HG03064 (cell line): Measurements from ENCODE around the gene FTSJ1.

Source experiments
- ATAC-seq: cut with Tn5 transposase; IDR thresholded peaks from one replicate; pipeline ENCODE4 v1.9.1; 2021; ENCODE audit warnings: low read depth; ENCODE audit not compliant: unreplicated experiment

The FTSJ1 gene

DNA sequence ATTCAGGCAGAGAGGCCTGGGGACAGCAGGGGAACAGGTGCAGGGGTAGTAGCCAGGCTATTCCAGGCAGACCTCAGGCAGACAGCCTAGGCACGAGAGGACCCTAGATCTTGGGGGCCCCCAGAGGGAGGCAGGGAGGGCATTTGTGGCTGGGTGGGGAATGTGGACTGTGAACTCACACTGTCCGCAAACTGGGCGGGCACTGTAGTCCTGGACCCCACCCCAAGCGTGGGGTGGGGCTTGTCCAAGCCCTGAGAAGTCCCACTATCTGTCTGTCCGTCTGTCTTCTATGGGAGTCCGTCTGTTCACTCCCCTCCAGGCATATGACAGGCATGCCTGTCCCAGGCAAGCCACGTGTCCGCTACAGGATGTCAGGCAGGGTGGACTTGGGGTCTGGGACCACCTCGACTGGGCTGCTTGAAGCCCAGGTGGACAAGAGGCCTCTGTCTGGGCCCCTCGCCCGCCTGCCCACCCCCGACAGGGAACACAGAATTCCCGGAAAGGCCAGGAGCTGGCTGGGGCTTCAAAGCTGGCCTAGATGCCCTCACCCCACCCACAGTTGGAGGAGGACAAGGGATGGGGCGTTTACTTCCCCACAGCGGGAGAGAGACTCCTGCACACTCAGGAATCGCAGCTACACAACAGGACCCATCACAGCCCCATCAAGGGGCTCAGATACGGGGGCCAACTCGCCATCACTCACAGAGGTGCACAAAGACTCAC is 5.7 kb upstream of the FTSJ1 start, which contains the start of gene SLC38A5:
SLC38A5 (minus strand) TSS at position 151 of the 723 bp plus-strand sequence. CDS start 2,336 bp downstream, outside the sequence.
- ATAC-seq: no peak

GRCh38 chrX:48470833-48471118 is 5.2 kb upstream of the FTSJ1 start:
- no peak for ATAC-seq

DNA sequence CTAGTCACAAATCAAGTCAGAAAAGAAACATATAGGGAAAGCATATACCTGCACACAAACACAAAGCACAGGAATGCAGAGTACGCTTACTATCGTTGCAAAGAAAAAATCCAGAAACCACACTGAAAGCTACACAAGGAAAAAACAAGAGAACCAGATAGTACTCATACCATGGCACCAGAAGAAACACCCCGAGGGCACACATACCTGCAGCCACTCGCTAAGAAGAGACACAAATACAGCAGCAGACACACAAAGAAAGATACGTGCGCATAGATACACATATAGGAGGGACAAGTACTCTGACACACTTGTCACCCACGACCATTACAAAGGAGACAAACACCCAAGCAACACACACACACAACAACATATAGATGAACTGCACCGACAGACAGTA is 4.5 kb upstream of the FTSJ1 start:
- ATAC-seq: no peak

DNA sequence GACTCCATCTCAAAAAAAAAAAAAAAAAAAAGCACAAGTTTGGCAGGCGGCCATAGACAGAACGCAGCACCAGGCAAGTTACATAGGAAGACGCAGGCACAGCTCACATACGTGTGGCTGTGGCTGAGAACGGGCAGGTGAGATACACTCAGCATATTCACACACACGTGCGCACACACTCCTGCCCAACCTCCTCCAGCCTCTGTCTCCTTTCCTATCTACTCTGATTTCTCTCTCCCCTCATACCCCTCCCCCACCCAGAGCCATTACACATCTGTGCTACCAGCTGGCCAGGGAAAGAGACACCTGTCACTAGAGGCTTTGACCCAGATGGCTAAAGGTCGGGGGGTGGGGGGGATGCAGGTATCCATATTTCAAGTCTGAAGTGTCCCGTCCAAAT is 3.8 kb upstream of the FTSJ1 start:
- ATAC-seq: no peak

DNA sequence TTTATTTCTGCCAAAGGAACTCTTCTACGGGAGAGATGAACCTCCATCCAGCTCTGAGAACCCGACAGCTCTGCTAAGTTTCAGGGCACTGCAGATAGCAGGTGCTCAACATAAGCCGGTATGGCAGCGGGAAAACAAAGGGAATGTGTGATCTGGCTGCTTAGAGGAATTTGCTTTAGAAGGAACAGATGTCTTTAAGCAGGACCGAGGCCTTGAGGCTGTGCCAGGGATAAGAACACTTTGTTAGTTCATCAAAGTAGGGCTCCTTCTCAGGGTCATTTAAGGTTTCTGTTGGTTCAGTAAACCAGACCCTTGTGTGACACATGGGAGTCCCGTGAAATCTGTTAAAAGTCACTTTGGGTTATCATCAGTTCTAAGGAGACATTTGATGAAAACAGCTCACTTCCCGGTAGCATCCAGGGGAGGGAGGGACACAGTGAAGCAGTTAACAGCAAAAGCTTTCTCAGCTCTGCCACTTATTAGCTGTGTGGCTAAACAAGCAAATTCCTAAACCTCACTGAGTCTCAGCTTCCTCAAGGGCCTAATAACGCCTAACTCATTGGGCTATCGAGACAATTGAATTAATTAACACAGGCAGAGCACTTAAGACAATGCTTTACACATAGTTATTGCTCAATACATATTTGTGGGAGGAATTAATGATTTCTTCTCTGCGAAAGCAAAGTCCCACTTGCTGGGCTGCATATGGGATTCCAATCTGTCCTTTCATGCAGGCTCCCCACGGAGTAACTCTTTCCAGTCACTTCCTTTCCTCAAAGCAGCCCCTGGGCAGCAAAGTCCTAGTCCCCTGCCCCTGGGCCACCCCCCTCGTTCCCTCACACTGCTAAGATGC is 2.9 kb upstream of the FTSJ1 start:
- ATAC-seq: no peak

DNA sequence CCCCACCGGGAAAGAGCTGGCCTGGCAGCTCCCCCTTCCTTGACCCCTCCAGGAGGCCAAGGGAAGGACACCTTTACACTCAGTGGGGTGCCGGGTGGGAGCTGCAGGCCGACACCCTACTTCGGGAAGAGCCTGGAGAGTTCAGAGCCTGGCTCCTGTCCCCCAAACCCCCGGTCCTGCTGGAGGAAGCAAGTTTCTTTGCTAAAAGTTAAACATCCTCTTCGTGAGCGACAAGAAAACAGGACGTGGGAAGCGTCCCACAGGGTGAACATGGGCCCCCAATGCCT is 2.4 kb upstream of the FTSJ1 start:
- no peak for ATAC-seq

- no peak for ATAC-seq
Measured at GRCh38 chrX:48474127-48474526, 1.9 kb upstream of the FTSJ1 start.

DNA sequence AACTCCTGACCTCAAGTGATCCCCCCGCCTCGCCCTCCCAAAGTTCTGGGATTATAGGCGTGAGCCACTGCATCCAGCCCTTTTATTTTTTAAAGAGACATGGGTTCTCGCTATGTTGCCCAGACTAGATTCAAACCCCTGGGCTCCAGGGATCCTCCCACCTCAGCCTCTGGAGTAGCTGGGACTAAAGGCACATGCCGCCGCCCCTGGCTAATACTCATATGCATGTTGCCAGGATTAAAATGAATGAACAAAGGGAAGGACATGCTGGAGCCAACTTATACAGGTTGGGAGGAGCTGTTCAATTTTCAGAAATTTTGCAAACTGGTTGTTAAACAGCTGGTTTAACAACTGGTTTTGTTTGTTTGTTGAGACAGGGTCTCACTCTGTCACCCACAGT is 1.4 kb upstream of the FTSJ1 start:
- ATAC-seq: no peak

DNA sequence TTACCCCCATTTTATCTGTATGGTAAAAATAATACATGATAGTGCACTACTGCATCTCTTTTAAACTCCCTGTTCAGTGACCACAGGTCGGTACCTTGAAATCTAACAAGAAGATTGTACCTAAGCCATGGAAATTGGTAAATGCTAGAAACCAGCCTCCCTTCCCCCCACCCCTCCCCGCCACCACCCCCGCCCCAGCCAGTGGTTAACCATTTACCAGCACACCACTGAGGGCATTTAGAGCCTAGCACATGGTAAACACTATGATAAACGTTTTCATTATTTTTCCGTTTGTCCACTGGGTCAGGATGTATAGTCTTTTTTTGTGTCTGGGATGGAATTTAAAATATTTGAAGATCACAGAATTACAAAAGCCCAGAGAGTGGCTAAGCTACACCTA is 703 bp upstream of the FTSJ1 start:
- no peak for ATAC-seq

GRCh38 chrX:48476919-48477318 is 920 bp downstream of the FTSJ1 start:
- no peak for ATAC-seq

DNA sequence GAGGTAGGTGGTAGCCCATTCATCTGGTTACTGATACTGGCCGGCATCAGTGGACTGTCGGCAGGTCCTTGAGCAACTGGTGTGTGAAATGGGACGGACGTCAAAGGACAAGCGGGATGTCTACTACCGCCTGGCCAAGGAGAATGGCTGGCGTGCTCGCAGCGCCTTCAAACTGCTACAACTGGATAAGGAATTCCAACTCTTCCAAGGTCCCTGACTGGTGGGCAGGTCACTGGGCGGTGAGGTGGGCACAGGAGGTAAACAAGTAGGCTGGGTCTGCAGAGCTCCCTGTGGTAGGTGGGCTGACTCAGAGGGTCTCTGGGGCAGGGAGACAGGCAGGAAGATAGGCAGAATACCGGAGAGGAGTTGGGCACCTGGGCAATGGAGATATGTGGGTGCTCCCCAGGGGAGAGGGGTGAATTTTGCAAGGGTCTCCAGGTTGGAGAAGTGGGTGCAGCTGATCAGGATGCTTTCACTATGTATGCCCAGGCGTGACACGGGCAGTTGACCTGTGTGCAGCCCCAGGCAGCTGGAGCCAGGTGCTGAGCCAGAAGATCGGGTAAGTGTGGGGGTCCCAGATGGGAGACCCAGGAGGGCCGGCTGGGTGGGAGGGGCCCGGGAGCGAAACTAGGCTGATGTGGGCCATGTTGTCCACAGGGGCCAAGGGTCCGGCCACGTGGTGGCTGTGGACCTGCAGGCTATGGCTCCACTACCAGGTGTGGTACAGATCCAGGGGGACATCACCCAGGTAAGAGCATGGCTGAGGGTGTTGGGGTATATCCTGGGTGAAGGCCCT is 2.2 kb downstream of the FTSJ1 start:
- ATAC-seq: no peak

GRCh38 chrX:48478806-48479205 is 2.8 kb downstream of the FTSJ1 start:
- no peak for ATAC-seq

GRCh38 chrX:48480142-48480541 is 4.1 kb downstream of the FTSJ1 start:
- ATAC-seq: no peak

DNA sequence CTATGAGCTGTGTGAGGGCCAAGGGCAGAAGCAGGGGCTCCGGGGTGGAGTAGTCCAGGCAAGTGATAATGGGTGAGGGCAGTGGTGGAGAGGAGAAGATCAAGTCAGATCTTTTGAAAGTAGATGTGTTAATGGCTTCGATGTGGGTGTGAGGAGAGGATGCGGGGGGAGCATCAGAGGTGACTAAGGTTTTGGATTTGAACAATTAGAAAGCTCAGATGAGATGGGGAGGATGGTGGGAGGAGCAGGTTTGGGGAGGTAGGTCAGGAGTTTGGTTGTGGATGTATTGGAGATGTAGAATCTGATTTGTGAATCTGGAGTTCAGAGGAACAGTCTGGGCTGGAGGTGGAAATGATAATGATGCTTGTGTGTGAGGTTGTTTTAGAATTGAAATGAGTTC is 4.6 kb downstream of the FTSJ1 start:
- no peak for ATAC-seq

GRCh38 chrX:48482526-48482925 is 6.5 kb downstream of the FTSJ1 start:
- no peak for ATAC-seq

DNA sequence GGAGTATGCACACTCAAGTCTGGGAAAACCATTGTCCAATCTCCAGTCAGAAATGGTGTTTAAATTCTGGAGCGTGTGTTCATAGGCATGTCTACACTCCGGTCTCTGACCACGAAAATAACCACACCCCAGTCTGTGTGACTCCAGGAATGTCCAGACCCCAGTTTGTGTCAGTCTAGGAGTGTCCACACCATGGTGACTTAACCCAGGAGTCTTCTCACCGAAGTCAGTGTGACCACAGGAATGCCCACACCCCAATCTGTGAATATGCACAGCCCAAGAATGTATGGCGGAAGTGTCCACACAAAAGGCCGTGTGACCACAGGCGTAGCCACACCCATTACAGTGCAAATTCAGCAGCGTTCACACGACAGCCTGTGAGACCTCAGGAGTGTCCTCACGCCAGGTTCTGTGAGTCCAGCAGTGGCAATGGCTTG is 11.4 kb downstream of the FTSJ1 start:
- ATAC-seq: no peak

- no peak for ATAC-seq
Measured at GRCh38 chrX:48488034-48488433, 12.0 kb downstream of the FTSJ1 start.

GRCh38 chrX:48489296-48489695 is 13.3 kb downstream of the FTSJ1 start:
- no peak for ATAC-seq

DNA sequence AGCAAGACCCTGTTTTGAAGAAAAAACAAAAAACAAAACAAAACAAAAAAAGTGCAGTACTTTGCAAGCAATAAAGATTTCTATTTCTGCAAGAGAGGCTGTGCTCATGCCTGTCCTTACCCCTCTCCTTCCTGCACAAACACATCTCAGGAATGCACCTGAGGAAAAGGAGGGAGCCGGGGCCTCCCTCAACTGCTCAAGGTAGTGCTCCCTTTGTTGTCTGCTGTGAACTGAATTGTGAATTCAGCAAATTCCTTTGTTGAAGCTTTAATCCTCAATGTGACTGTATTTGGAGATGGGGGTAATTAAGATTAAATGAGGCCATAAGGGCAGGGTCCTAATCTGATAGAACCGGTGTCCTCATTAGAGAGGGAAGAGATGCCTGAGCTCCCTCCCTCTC is 13.9 kb downstream of the FTSJ1 start:
- no peak for ATAC-seq

GRCh38 chrX:48490661-48491060 is 14.7 kb downstream of the FTSJ1 start:
- no peak for ATAC-seq

DNA sequence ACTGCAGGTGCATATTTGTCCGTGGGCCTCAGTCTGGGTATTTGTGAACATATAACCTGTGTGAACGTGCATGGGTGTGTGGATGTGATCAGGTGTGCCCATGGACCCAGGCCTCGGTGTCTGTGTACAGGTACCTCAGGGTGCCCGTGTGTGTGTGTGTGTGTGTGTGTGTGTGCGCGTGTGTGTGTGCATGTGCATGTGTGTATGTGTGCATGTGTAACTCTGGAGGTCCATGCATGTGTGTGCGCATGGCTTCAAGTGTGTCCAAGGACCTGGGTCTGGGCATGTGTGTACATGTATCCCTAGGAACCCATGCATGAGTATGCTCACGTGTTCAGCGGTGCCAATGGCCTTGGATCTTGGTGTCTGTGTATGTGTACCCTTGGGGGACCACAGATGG is 15.8 kb downstream of the FTSJ1 start:
- no peak for ATAC-seq
